Loucy (cell line): ENCODE results near the gene AURKAIP1.

Source experiments
- H2AFZ ChIP-seq: fragments of 200-600 bp; sonication (generic); 2 replicates; pipeline ENCODE4 v1.6.0; 2016; ENCODE audit warnings: antibody characterized with exemption, mild to moderate bottlenecking, low read length, moderate library complexity
- H3F3A ChIP-seq: fragments of 200-600 bp; 2 replicates; pipeline ENCODE4 v1.6.0; 2016; ENCODE audit warnings: antibody characterized with exemption, low read depth, mild to moderate bottlenecking
- H3K27me3 ChIP-seq: fragments of 200-600 bp; sonication (generic); 2 replicates; pipeline ENCODE4 v1.6.1; 2014; ENCODE audit warnings: low read length, mild to moderate bottlenecking; ENCODE audit not compliant: insufficient read depth, poor library complexity, severe bottlenecking
- H3K36me3 ChIP-seq: fragments of 200-600 bp; sonication (generic); 2 replicates; pipeline ENCODE4 v1.6.1; 2016; ENCODE audit warnings: low read length; ENCODE audit not compliant: insufficient read depth
- H3K4me1 ChIP-seq: fragments of 200-600 bp; sonication (generic); 2 replicates; pipeline ENCODE4 v1.5.1; 2014; ENCODE audit warnings: low read length, mild to moderate bottlenecking; ENCODE audit not compliant: insufficient read depth, poor library complexity, severe bottlenecking
- H3K4me2 ChIP-seq: fragments of 200-600 bp; sonication (generic); 2 replicates; pipeline ENCODE4 v1.6.0; 2014; ENCODE audit warnings: antibody characterized with exemption, low read length, low read depth, mild to moderate bottlenecking; ENCODE audit not compliant: poor library complexity, severe bottlenecking
- H3K4me3 ChIP-seq: fragments of 200-600 bp; sonication (generic); 2 replicates; pipeline ENCODE4 v1.5.1; 2014; ENCODE audit warnings: low read length, mild to moderate bottlenecking, mixed read lengths; ENCODE audit not compliant: poor library complexity, severe bottlenecking
- H3K79me2 ChIP-seq: fragments of 200-600 bp; sonication (generic); 2 replicates; pipeline ENCODE4 v1.6.1; 2014; ENCODE audit warnings: low read length; ENCODE audit not compliant: insufficient read depth
- H3K9ac ChIP-seq: fragments of 200-600 bp; sonication (generic); 2 replicates; pipeline ENCODE4 v1.6.0; 2014; ENCODE audit warnings: mild to moderate bottlenecking, low read depth, low read length, moderate library complexity; ENCODE audit not compliant: poor library complexity, severe bottlenecking
- H3K9me2 ChIP-seq: fragments of 200-600 bp; sonication (generic); replicated peaks from 2 replicates; pipeline ENCODE4 v1.6.1; 2016; ENCODE audit warnings: low read depth, low read length, mixed read lengths
- H3K9me3 ChIP-seq: fragments of 200-600 bp; sonication (generic); 2 replicates; pipeline ENCODE4 v1.6.1; 2014; ENCODE audit warnings: mild to moderate bottlenecking, antibody characterized with exemption, low read length, low read depth; ENCODE audit not compliant: insufficient read depth
- H4K20me1 ChIP-seq: fragments of 200-600 bp; sonication (generic); 2 replicates; pipeline ENCODE4 v1.6.0; 2014; ENCODE audit warnings: antibody characterized with exemption, low read length, mild to moderate bottlenecking; ENCODE audit not compliant: insufficient read depth, poor library complexity, severe bottlenecking
- EZH2phosphoT487 ChIP-seq: fragments of 200-600 bp; IDR thresholded peaks from 2 replicates; pipeline ENCODE4 v1.6.1; 2018; ENCODE audit warnings: antibody characterized with exemption, mild to moderate bottlenecking, moderate library complexity, borderline replicate concordance
- TF ChIP-seq, protein P1 (sequence below): fragments of 200-600 bp; sonication (generic); conservative IDR thresholded peaks from 2 replicates; pipeline ENCODE4 v1.5.1; 2014; ENCODE audit warnings: mild to moderate bottlenecking, antibody characterized with exemption, low read length

Gene AURKAIP1

DNA sequence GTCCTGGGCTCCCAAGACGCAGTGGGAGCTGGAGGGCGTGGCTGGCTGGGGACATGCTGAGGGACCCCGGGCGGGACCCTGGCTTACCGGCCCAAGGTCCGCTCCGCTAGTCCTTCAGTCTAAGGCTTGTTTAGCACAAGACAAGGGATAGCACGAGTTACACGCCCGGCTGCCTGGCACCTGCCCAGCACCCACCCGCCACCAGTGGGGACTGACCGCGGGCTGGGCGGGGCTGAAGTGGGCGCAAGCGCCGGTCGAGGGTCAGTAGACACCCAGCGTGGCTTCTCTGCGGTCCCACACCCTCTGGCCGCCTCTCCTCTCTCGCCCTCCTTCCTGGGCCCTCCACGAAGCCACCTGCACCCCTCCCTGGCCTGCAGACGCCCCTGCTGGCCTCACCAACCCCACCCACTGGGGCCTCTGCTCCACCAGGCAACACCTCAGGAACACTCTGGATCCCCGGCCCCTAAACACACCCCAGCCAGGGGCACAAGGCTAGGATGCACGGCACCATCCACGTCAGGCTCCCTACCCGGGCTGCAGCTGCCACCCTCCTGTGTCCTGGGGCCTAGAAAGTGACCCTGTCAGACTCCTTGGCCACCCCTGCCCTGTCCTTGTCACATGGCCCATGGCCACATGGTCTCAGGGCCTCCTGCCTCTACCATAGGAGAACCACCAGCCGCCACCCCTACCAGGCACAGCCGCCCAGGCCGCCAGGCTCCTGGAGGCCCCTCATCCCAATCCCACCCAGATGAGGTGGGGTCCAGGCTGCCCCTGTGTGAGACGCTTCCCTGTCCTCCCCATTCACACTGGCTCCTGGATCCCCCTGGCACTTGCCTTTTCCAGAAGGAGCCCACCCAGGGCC lies 37.8 kb downstream of the AURKAIP1 start:
- Histone ChIP-seq H3K9me2 (no peaks in the 10 kb centered on the region), H3K9ac (no peak overlapping the region), H3F3A (no peaks in the 10 kb centered on the region), H3K4me1 (no peaks in the 10 kb centered on the region), H3K79me2 (no peaks in the 10 kb centered on the region), H3K36me3 (no peaks in the 10 kb centered on the region; the same call in 1 of the 2 replicates), H3K9me3 (no peaks in the 10 kb centered on the region), H2AFZ (no peak overlapping the region), H3K27me3 (no peaks in the 10 kb centered on the region), H3K4me3 (no peak overlapping the region), H3K4me2 (no peak overlapping the region), H4K20me1 (no peaks in the 10 kb centered on the region)
- no peak for TF ChIP-seq EZH2phosphoT487
- TF ChIP-seq, protein P1, sequence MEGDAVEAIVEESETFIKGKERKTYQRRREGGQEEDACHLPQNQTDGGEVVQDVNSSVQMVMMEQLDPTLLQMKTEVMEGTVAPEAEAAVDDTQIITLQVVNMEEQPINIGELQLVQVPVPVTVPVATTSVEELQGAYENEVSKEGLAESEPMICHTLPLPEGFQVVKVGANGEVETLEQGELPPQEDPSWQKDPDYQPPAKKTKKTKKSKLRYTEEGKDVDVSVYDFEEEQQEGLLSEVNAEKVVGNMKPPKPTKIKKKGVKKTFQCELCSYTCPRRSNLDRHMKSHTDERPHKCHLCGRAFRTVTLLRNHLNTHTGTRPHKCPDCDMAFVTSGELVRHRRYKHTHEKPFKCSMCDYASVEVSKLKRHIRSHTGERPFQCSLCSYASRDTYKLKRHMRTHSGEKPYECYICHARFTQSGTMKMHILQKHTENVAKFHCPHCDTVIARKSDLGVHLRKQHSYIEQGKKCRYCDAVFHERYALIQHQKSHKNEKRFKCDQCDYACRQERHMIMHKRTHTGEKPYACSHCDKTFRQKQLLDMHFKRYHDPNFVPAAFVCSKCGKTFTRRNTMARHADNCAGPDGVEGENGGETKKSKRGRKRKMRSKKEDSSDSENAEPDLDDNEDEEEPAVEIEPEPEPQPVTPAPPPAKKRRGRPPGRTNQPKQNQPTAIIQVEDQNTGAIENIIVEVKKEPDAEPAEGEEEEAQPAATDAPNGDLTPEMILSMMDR, result no peak

DNA sequence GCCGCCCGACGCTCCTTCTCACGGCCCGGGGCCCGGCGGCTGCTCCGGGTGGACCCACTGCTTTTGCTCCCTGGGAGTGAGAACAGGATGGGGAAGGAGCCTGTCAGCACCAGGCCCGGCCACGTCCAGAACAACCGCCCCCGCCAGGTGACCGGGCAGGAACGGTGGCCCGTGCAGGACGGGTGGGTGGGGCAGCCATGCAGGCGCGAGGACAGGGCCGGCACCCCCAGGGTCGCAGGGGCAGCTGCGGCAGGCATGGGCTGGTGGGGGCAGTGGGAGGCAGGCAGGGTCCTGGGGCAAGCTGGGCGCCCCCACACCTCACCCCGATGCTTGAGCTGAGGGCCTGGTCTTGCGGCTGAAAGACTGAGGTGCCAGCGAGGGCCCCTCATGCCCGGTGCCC lies 38.6 kb downstream of the AURKAIP1 start:
- TF ChIP-seq EZH2phosphoT487, result no peak
- TF ChIP-seq, protein P1, result no peak
- Histone ChIP-seq H3K79me2 (no peaks in the 10 kb centered on the region), H3K4me3 (no peak overlapping the region), H3K4me2 (no peak overlapping the region), H4K20me1 (no peaks in the 10 kb centered on the region), H2AFZ (no peak overlapping the region), H3K9me2 (no peaks in the 10 kb centered on the region), H3K9me3 (no peaks in the 10 kb centered on the region), H3K9ac (no peak overlapping the region), H3K4me1 (no peaks in the 10 kb centered on the region), H3F3A (no peaks in the 10 kb centered on the region), H3K36me3 (no peaks in the 10 kb centered on the region; the same call in 1 of the 2 replicates), H3K27me3 (no peaks in the 10 kb centered on the region)

DNA sequence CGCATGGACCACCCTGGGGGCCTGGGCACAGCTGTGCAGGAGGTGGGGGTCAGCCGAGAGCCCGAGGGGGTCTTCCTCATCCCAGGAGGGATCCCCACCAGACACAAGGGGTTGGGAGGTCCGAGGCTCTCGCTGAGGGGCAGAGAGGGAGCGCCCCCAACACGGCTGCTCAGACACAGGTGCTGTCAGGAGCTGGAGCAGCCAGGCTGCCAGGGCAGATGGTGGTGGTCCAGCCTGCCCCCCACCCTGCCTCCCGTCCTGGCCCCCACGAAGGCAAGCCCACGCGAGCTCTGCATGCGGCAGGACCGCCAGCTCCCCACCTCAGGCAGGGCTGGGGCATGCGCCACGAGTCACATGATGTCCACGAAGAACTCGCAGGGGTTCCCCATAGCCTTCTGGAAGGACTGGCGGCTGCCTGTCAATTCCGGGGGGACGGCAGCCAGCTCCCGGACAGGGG lies 39.2 kb downstream of the AURKAIP1 start:
- Histone ChIP-seq H3K9me2 (no peaks in the 10 kb centered on the region), H4K20me1 (no peaks in the 10 kb centered on the region), H3F3A (no peaks in the 10 kb centered on the region), H3K4me1 (no peaks in the 10 kb centered on the region), H3K36me3 (no peaks in the 10 kb centered on the region; the same call in 1 of the 2 replicates), H3K9ac (no peak overlapping the region), H2AFZ (no peak overlapping the region), H3K79me2 (no peaks in the 10 kb centered on the region), H3K4me3 (no peak overlapping the region), H3K9me3 (no peaks in the 10 kb centered on the region), H3K4me2 (no peak overlapping the region), H3K27me3 (no peaks in the 10 kb centered on the region)
- TF ChIP-seq EZH2phosphoT487, result no peak
- TF ChIP-seq, protein P1, result no peak
